ENCODE data around the gene BFSP2. TPM values are rescaled to one million over a fixed set of nuclear protein-coding genes. Genes with fewer than 3 reads are reported as not detected.

The BFSP2 gene
- total RNA-seq, 1 experiment from 2014 or later = not detected

DNA sequence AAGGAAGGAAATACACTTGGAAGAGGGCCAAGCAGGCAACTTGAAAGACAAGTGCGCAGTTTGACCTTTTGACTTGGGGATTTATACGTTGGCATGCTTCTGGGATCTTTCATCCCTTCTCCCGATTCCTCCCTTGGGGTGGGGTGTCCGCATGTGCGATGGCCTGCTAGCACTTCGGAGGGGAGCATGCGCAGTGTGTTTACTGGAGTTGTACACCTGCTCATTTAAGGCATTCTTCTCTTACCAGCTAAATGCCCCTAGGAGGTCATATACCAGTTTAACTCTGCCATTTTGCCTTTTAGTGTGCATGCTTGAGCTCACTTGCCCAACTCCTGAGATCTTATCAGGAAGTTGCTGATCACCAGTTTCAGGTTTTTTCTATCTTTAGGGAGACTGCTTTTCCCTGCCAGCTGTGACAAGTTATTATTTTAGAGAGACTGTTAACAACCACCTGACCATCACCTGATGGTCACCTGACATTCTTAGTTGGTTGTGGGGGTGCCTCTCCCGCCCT lies 63.5 kb downstream of the BFSP2 start:
- Histone ChIP-seq H3K36me3 (ENCODE audit: control insufficient read depth, insufficient read depth, low read length) (no peaks in the 10 kb centered on the region), H3K9me3 (no peaks in the 10 kb centered on the region), H3K4me3 (ENCODE audit: low read depth, low read length) (no peak overlapping the region), H3K27me3 (replicated peaks; ENCODE audit: control insufficient read depth, insufficient read depth, low read length) (no peaks in the 10 kb centered on the region), H3K4me1 (peaks cover 46% of the 10 kb centered on the region)
- no TSS peak for BruUV-seq (replicated peaks)
- TF ChIP-seq, protein P1, sequence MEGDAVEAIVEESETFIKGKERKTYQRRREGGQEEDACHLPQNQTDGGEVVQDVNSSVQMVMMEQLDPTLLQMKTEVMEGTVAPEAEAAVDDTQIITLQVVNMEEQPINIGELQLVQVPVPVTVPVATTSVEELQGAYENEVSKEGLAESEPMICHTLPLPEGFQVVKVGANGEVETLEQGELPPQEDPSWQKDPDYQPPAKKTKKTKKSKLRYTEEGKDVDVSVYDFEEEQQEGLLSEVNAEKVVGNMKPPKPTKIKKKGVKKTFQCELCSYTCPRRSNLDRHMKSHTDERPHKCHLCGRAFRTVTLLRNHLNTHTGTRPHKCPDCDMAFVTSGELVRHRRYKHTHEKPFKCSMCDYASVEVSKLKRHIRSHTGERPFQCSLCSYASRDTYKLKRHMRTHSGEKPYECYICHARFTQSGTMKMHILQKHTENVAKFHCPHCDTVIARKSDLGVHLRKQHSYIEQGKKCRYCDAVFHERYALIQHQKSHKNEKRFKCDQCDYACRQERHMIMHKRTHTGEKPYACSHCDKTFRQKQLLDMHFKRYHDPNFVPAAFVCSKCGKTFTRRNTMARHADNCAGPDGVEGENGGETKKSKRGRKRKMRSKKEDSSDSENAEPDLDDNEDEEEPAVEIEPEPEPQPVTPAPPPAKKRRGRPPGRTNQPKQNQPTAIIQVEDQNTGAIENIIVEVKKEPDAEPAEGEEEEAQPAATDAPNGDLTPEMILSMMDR (IDR thresholded peaks at IDR 0.05; ENCODE audit: insufficient read depth in 1 of 2, low read depth in 1 of 2, low read length in 1 of 2, severe bottlenecking in 1 of 2, unreplicated experiment in 1 of 2) = no peak
- POLR2A ChIA-PET = no interaction called here
- Mint-ChIP-seq H3K9me3 (ENCODE audit: unreplicated experiment) (no peaks in the 10 kb centered on the region), H3K27ac (ENCODE audit: unreplicated experiment) (peak overlapping the region; percentile 82), H3K27me3 (ENCODE audit: insufficient read depth, unreplicated experiment) (no peaks in the 10 kb centered on the region), H3K4me3 (ENCODE audit: unreplicated experiment) (no peak overlapping the region), H3K36me3 (ENCODE audit: insufficient read depth, unreplicated experiment) (peaks cover 6% of the 10 kb centered on the region), H3K4me1 (ENCODE audit: low read depth, unreplicated experiment) (peaks cover 34% of the 10 kb centered on the region)
- CTCF ChIA-PET = interaction anchor here (0.6 to 2.6 kb wide), 2 partner anchors 11 to 115 kb away, joined by 3 to 18 read pairs; no protein-coding TSS in a partner anchor
- DNase-seq = peak in 1 of 2 experiments; percentile 55
- intact Hi-C loops (cut with micrococcal nuclease; ENCODE audit: unreplicated experiment) = no loop called here

DNA sequence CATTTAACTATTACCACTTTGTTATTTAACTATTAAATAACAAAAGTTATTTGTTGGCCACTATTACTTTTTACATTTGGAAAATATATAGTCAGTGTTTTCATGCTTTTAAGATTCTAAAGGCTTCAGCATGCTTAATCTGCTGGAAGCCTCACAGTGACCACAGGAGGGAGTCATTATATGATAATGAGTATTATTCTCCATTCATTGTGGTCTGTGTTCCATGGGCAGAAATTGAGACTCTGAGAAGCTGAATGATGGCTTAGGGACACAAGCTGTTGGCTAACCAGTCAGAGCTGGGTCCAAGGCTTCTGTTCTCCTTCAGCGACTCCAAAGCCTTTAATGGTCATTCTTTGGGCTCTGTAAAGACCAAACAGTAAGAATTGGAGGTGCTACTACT lies 64.7 kb downstream of the BFSP2 start:
- intact Hi-C loops (cut with micrococcal nuclease; ENCODE audit: unreplicated experiment) = loop anchor here (1.0 kb wide), 1 partner anchor 9 kb away; no protein-coding TSS in a partner anchor
- H3K27me3 Mint-ChIP-seq (ENCODE audit: insufficient read depth, unreplicated experiment) = no peaks in the 10 kb centered on the region
- H3K4me1 ChIP-seq = peaks cover 46% of the 10 kb centered on the region
- no peaks in the 10 kb centered on the region for H3K27me3 ChIP-seq (replicated peaks; ENCODE audit: control insufficient read depth, insufficient read depth, low read length)
- no peak overlapping the region for H3K4me3 ChIP-seq (ENCODE audit: low read depth, low read length)
- no TSS peak for BruUV-seq (replicated peaks)
- H3K9me3 ChIP-seq = no peaks in the 10 kb centered on the region
- H3K4me3 Mint-ChIP-seq (ENCODE audit: unreplicated experiment) = no peak overlapping the region
- no peak overlapping the region for H3K27ac Mint-ChIP-seq (ENCODE audit: unreplicated experiment)
- H3K36me3 ChIP-seq (ENCODE audit: control insufficient read depth, insufficient read depth, low read length) = no peaks in the 10 kb centered on the region
- no peaks in the 10 kb centered on the region for H3K36me3 Mint-ChIP-seq (ENCODE audit: insufficient read depth, unreplicated experiment)
- no peaks in the 10 kb centered on the region for H3K9me3 Mint-ChIP-seq (ENCODE audit: unreplicated experiment)
- peaks cover 35% of the 10 kb centered on the region for H3K4me1 Mint-ChIP-seq (ENCODE audit: low read depth, unreplicated experiment)
- ChIA-PET POLR2A (no interaction called here), CTCF (interaction anchor here (0.6 to 2.6 kb wide), 5 partner anchors 10 to 114 kb away, joined by 3 to 18 read pairs (median 4); no protein-coding TSS in a partner anchor)
- DNase-seq = no peak
- TF ChIP-seq, protein P1 (IDR thresholded peaks at IDR 0.05; ENCODE audit: insufficient read depth in 1 of 2, low read depth in 1 of 2, low read length in 1 of 2, severe bottlenecking in 1 of 2, unreplicated experiment in 1 of 2) = peak in 1 of 2 experiments; percentile 25

- ChIA-PET CTCF (no interaction called here), POLR2A (no interaction called here)
- H3K27ac Mint-ChIP-seq (ENCODE audit: unreplicated experiment) = no peak overlapping the region
- H3K27me3 ChIP-seq (replicated peaks; ENCODE audit: control insufficient read depth, insufficient read depth, low read length) = no peaks in the 10 kb centered on the region
- DNase-seq = no peak
- no peak overlapping the region for H3K4me3 ChIP-seq (ENCODE audit: low read depth, low read length)
- peaks cover 31% of the 10 kb centered on the region for H3K4me1 Mint-ChIP-seq (ENCODE audit: low read depth, unreplicated experiment)
- H3K4me3 Mint-ChIP-seq (ENCODE audit: unreplicated experiment) = no peak overlapping the region
- TF ChIP-seq, protein P1 (IDR thresholded peaks at IDR 0.05; ENCODE audit: insufficient read depth in 1 of 2, low read depth in 1 of 2, low read length in 1 of 2, severe bottlenecking in 1 of 2, unreplicated experiment in 1 of 2) = no peak
- H3K27me3 Mint-ChIP-seq (ENCODE audit: insufficient read depth, unreplicated experiment) = no peaks in the 10 kb centered on the region
- H3K9me3 ChIP-seq = no peaks in the 10 kb centered on the region
- H3K36me3 Mint-ChIP-seq (ENCODE audit: insufficient read depth, unreplicated experiment) = no peaks in the 10 kb centered on the region
- no TSS peak for BruUV-seq (replicated peaks)
- intact Hi-C loops (cut with micrococcal nuclease; ENCODE audit: unreplicated experiment) = no loop called here
- H3K9me3 Mint-ChIP-seq (ENCODE audit: unreplicated experiment) = peaks cover 14% of the 10 kb centered on the region
- no peaks in the 10 kb centered on the region for H3K36me3 ChIP-seq (ENCODE audit: control insufficient read depth, insufficient read depth, low read length)
- H3K4me1 ChIP-seq = peaks cover 30% of the 10 kb centered on the region
Observed at GRCh38 chr3:133466531-133467386, 66.9 kb downstream of the BFSP2 start.

Data from Caco-2 (cell line).